Immature natural killer cell (primary cell): ENCODE results near the gene PRCC. TPM values are rescaled to one million over a fixed set of nuclear protein-coding genes. Genes with fewer than 3 reads are reported as not detected.

ENCODE experiments used
- DNase-seq, 3 donors: peaks; one replicate each; pipeline ENCODE4 v3.0.0; 2022; ENCODE audit warnings: mixed read lengths in 1 of 3
- H3K27ac Mint-ChIP-seq, 6 donors: one replicate each; pipeline ENCODE4 v1.8.0; 2020; ENCODE audit warnings: mixed read lengths in 6 of 6, mild to moderate bottlenecking in 5 of 6, inconsistent platforms in 4 of 6, moderate library complexity in 3 of 6
- H3K27me3 Mint-ChIP-seq, 3 donors: one replicate each; pipeline ENCODE4 v1.8.0; 2020 to 2021; ENCODE audit warnings: low read depth in 3 of 3, mild to moderate bottlenecking in 3 of 3, mixed read lengths in 3 of 3, moderate library complexity in 3 of 3, inconsistent platforms in 1 of 3
- H3K36me3 Mint-ChIP-seq, 3 donors: one replicate each; pipeline ENCODE4 v1.8.0; 2020; ENCODE audit warnings: mixed read lengths in 3 of 3, inconsistent platforms in 2 of 3, mild to moderate bottlenecking in 2 of 3
- H3K4me1 Mint-ChIP-seq, 2 donors: one replicate each; pipeline ENCODE4 v1.8.0; 2020; ENCODE audit warnings: inconsistent platforms in 2 of 2, mild to moderate bottlenecking in 2 of 2, mixed read lengths in 2 of 2, moderate library complexity in 1 of 2
- H3K4me3 Mint-ChIP-seq, 5 donors: one replicate each; pipeline ENCODE4 v1.8.0; 2020; ENCODE audit warnings: mild to moderate bottlenecking in 5 of 5, mixed read lengths in 5 of 5, inconsistent platforms in 3 of 5, moderate library complexity in 3 of 5
- H3K9me3 Mint-ChIP-seq, 6 donors: one replicate each; pipeline ENCODE4 v1.8.0; 2020; ENCODE audit warnings: mild to moderate bottlenecking in 6 of 6, mixed read lengths in 6 of 6, inconsistent platforms in 4 of 6, moderate library complexity in 3 of 6
- polyA plus RNA-seq, 3 donors: library from polyadenylated mRNA; unstranded; fragments of 300-500 nt; fragmentation: Illumina TruSeq; gene quantifications; one replicate each; pipeline ENCODE4 v1.2.3, GENCODE V29; 2021

The PRCC gene
- polyA plus RNA-seq, 3 donors from 2014 or later: 25.9 to 55.6 (median 32.8) TPM

DNA sequence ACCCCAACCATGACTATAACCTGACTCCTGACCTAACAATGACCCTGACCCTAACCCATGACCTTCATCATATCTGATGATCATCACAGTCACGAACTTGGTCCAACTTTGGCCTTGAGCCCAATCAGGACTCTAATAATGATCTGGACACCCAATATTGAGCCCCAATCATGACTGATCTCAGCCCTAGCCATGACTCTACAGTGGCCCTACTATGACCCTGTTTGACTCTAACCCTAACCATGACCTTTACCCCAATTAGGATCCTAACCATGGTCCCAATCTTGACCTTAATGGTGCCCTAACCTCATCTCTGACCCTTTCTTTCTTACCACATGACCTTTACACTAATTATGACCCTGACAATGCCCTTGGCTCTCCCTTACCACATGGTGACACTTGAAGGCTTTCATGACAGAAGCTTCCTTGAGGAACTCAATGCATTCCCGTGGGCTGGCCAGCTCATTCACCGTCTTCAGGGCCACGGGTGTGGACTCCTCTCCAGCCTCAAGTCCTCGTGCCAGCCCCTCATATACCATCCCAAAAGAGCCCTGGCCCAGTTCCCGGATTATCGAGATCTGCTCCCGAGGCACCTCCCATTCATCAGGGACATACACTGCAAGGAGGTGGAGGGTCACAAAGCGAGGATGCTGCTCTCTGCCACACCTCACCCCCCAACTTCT is 75.4 kb downstream of the PRCC start:
- H3K4me3 Mint-ChIP-seq: no peak overlapping the region

GRCh38 chr1:156844102-156844501 is 76.8 kb downstream of the PRCC start:
- Mint-ChIP-seq H3K36me3 (no peaks in the 10 kb centered on the region), H3K27me3 (peaks cover 19 to 32% (median 29%) of the 10 kb centered on the region in 3 donors), H3K9me3 (no peaks in the 10 kb centered on the region), H3K27ac (peak overlapping the region in 2 of 6 donors; percentile 36 to 74), H3K4me3 (peak overlapping the region; percentile 51 to 72 (median 55)), H3K4me1 (peaks cover 29 to 35% of the 10 kb centered on the region in 2 donors)
- no peak for DNase-seq

More for the DNA sequence above, 75.4 kb downstream of the PRCC start:
- H3K27ac Mint-ChIP-seq: peak overlapping the region in 2 of 6 donors; percentile 12 to 58
- peaks cover 23 to 28% of the 10 kb centered on the region in 2 donors for H3K4me1 Mint-ChIP-seq
- DNase-seq: no peak
- peaks cover 21 to 29% (median 25%) of the 10 kb centered on the region in 3 donors for H3K27me3 Mint-ChIP-seq
- no peaks in the 10 kb centered on the region for H3K36me3 Mint-ChIP-seq
- no peaks in the 10 kb centered on the region for H3K9me3 Mint-ChIP-seq

GRCh38 chr1:156844638-156845037 is 77.3 kb downstream of the PRCC start:
- H3K4me1 Mint-ChIP-seq: peaks cover 30 to 31% of the 10 kb centered on the region in 2 donors
- no peaks in the 10 kb centered on the region for H3K9me3 Mint-ChIP-seq
- DNase-seq: no peak
- peaks cover 18 to 32% (median 29%) of the 10 kb centered on the region in 3 donors for H3K27me3 Mint-ChIP-seq
- H3K4me3 Mint-ChIP-seq: peak overlapping the region; percentile 38 to 73 (median 72)
- H3K27ac Mint-ChIP-seq: peak overlapping the region in 1 of 6 donors; percentile 60
- no peaks in the 10 kb centered on the region for H3K36me3 Mint-ChIP-seq

GRCh38 chr1:156845055-156845952 is 78.0 kb downstream of the PRCC start:
- Mint-ChIP-seq H3K27me3 (peaks cover 17 to 32% (median 30%) of the 10 kb centered on the region in 3 donors), H3K4me1 (peaks cover 30 to 31% of the 10 kb centered on the region in 2 donors), H3K9me3 (no peaks in the 10 kb centered on the region), H3K27ac (peak overlapping the region in 2 of 6 donors; percentile 53 to 60), H3K36me3 (no peaks in the 10 kb centered on the region), H3K4me3 (peak overlapping the region; percentile 38 to 73 (median 72))
- DNase-seq: peak; percentile 52 to 59 (median 55)

- H3K9me3 Mint-ChIP-seq: no peaks in the 10 kb centered on the region
- peaks cover 30 to 31% of the 10 kb centered on the region in 2 donors for H3K4me1 Mint-ChIP-seq
- DNase-seq: no peak
- H3K4me3 Mint-ChIP-seq: peak overlapping the region in 4 of 5 donors; percentile 13 to 59 (median 38)
- no peaks in the 10 kb centered on the region for H3K36me3 Mint-ChIP-seq
- peaks cover 17 to 32% (median 29%) of the 10 kb centered on the region in 3 donors for H3K27me3 Mint-ChIP-seq
- H3K27ac Mint-ChIP-seq: peak overlapping the region in 2 of 6 donors; percentile 62 to 69
Observed at GRCh38 chr1:156845953-156846545, 78.7 kb downstream of the PRCC start.

DNA sequence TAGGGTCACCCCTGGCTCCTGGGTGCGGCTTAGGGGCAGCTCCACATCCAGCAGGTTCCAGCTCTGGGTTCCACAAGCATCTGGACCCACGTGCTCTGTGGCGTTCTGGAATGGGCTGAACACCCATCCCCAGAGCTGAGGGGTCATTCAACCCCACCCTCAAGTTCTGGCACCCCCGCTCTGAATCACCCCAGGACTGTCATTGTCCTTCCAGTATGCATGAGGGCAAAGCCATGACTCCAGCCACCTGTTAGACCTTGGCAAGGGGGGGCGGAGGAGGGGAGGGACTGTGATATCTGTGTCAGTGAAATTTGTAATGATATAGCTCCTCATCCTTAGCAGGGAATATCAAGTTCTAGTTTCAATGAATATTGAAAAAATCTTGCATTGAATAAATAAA is 79.3 kb downstream of the PRCC start:
- Mint-ChIP-seq H3K36me3 (no peaks in the 10 kb centered on the region), H3K9me3 (no peaks in the 10 kb centered on the region), H3K27me3 (peaks cover 17 to 32% (median 29%) of the 10 kb centered on the region in 3 donors), H3K4me3 (peak overlapping the region in 2 of 5 donors; percentile 9 to 59), H3K4me1 (peaks cover 30 to 31% of the 10 kb centered on the region in 2 donors), H3K27ac (peak overlapping the region in 1 of 6 donors; percentile 46)
- DNase-seq: no peak

- peak overlapping the region in 5 of 6 donors; percentile 32 to 59 (median 57) for H3K27ac Mint-ChIP-seq
- H3K36me3 Mint-ChIP-seq: no peaks in the 10 kb centered on the region
- peak overlapping the region in 1 of 5 donors; percentile 61 for H3K4me3 Mint-ChIP-seq
Observed at GRCh38 chr1:156847591-156848460, 80.5 kb downstream of the PRCC start.

DNA sequence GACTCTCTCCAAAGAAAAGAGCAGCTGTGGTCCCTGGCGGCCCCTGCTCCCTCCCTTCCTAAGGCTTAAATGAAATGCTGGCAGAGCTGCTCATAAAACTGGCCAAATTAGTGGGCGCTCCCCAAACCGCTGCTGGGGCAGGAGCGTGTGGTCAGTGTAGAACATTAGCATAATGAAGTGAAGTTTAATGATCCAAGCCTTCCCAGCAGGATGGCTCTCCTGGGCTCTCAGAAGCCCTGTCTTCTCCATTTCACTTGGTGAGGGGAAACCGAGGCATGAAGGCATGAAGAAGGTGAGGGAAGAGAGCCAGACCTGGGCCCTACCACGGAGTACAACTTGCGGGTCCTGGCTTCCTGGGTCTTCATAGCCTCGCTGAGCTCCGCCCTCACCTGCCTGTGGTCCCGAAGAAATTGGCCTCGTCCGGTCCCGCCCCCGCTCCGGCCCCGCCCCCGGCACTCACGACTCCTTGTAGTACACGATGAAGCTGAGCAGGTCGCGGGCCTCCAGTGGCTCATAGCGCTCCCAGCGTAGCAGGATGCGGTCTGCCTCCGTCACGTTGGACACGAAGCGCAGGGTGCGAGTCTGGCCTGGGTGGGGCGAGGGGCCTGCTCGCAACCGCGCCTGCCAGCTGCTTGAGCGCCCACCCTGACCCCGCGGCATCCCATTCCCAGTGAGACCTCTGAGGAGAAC is 81.3 kb downstream of the PRCC start:
- DNase-seq: peak; percentile 51 to 59 (median 56)
- peaks cover 30 to 31% of the 10 kb centered on the region in 2 donors for H3K4me1 Mint-ChIP-seq
- H3K27me3 Mint-ChIP-seq: peaks cover 17 to 25% (median 25%) of the 10 kb centered on the region in 3 donors
- no peaks in the 10 kb centered on the region for H3K36me3 Mint-ChIP-seq
- H3K4me3 Mint-ChIP-seq: peak overlapping the region; percentile 26 to 61 (median 32)
- H3K9me3 Mint-ChIP-seq: no peaks in the 10 kb centered on the region
- H3K27ac Mint-ChIP-seq: peak overlapping the region in 5 of 6 donors; percentile 42 to 85 (median 56)

More at GRCh38 chr1:156847591-156848460, 80.5 kb downstream of the PRCC start:
- no peak for DNase-seq
- Mint-ChIP-seq H3K4me1 (peaks cover 30 to 31% of the 10 kb centered on the region in 2 donors), H3K9me3 (no peaks in the 10 kb centered on the region), H3K27me3 (peaks cover 17 to 29% (median 27%) of the 10 kb centered on the region in 3 donors)

GRCh38 chr1:156849151-156849496 is 81.8 kb downstream of the PRCC start:
- Mint-ChIP-seq H3K36me3 (no peaks in the 10 kb centered on the region), H3K27ac (peak overlapping the region in 3 of 6 donors; percentile 34 to 85 (median 56)), H3K4me1 (peaks cover 27 to 31% of the 10 kb centered on the region in 2 donors), H3K4me3 (peak overlapping the region in 4 of 5 donors; percentile 9 to 61 (median 36)), H3K9me3 (no peaks in the 10 kb centered on the region), H3K27me3 (peaks cover 14 to 22% (median 21%) of the 10 kb centered on the region in 3 donors)
- no peak for DNase-seq

Other genes starting within 250 kb of the PRCC start
- not detected for gene IQGAP3, start 195.0 kb upstream of the PRCC start, polyA plus RNA-seq
- 1 to 10 TPM in 1 of 3 donors, under 1 TPM in 2; 0.40 to 1.1 (median 0.72) TPM for gene TTC24, start 187.8 kb upstream of the PRCC start, polyA plus RNA-seq
- gene NAXE, start 175.8 kb upstream of the PRCC start, polyA plus RNA-seq: 100 to 1,000 TPM; 141 to 239 (median 202) TPM
- 10 to 100 TPM in 2 of 3 donors, 1 to 10 TPM in 1; 7.7 to 42.2 (median 15.9) TPM for gene GPATCH4, start 166.1 kb upstream of the PRCC start, polyA plus RNA-seq
- not detected for gene HAPLN2, start 148.1 kb upstream of the PRCC start, polyA plus RNA-seq
- under 1 TPM in 1 of 3 donors, not detected in 2; 0.35 TPM for gene BCAN, start 125.4 kb upstream of the PRCC start, polyA plus RNA-seq
- not detected for gene NES, start 90.1 kb upstream of the PRCC start, polyA plus RNA-seq
- gene CRABP2, start 62.0 kb upstream of the PRCC start, polyA plus RNA-seq: not detected
- 1 to 10 TPM; 4.1 to 6.3 (median 4.4) TPM for gene METTL25B, start 39.1 kb upstream of the PRCC start, polyA plus RNA-seq
- gene ISG20L2, start 38.8 kb upstream of the PRCC start, polyA plus RNA-seq: 10 to 100 TPM in 2 of 3 donors, 1 to 10 TPM in 1; 9.3 to 34.1 (median 15.8) TPM
- gene MRPL24, start 26.4 kb upstream of the PRCC start, polyA plus RNA-seq: 100 to 1,000 TPM in 1 of 3 donors, 10 to 100 TPM in 2; 75.4 to 126 (median 88.2) TPM
- 10 to 100 TPM; 27.5 to 35.4 (median 32.4) TPM for gene HDGF, start 15.9 kb upstream of the PRCC start, polyA plus RNA-seq
- 100 to 1,000 TPM in 1 of 3 donors, 10 to 100 TPM in 2; 76.4 to 139 (median 84.1) TPM for gene SH2D2A, start 49.3 kb downstream of the PRCC start, polyA plus RNA-seq
- not detected for gene INSRR, start 91.6 kb downstream of the PRCC start, polyA plus RNA-seq
- gene NTRK1, start 93.3 kb downstream of the PRCC start, polyA plus RNA-seq: under 1 TPM in 1 of 3 donors, not detected in 2; 0.71 TPM
- under 1 TPM in 1 of 3 donors, not detected in 2; 0.28 TPM for gene PEAR1, start 126.2 kb downstream of the PRCC start, polyA plus RNA-seq
- not detected for gene LRRC71, start 153.1 kb downstream of the PRCC start, polyA plus RNA-seq